HepG2 (cell line): Measurements from ENCODE around the gene SNX3. TPM values are rescaled to one million over a fixed set of nuclear protein-coding genes. Genes with fewer than 3 reads are reported as not detected.

Source experiments
- ATAC-seq: fragments of 200-7000 bp; cut with Tn5 transposase; 3 replicates; pipeline ENCODE4 v1.9.1; 2020; ENCODE audit warnings: mild to moderate bottlenecking, moderate library complexity
- BruUV-seq: library from RNA; stranded (reverse); fragments of 400-500 nt; replicated peaks from 2 replicates; lab custom pipeline; 2021; lab: Mats Ljungman, UMichigan
- CTCF ChIA-PET: fragments of 300-600 bp; formaldehyde crosslinking; extraction: SDS; loops from one replicate; lab custom pipeline; 2021; ENCODE audit warnings: low total read pairs, inconsistent platforms, low intra/inter-chr PET ratio; lab: Yijun Ruan, JAX
- POLR2A ChIA-PET: fragments of 350-600 bp; sonication (Branson Sonifier 250); formaldehyde crosslinking; loops from one replicate; lab custom pipeline; 2020; ENCODE audit warnings: antibody characterized with exemption, inconsistent platforms; lab: Yijun Ruan, JAX
- DNase-seq: peaks from one replicate; pipeline ENCODE4 v3.0.0-alpha.2; 2015; ENCODE audit warnings: low spot score
- FAIRE-seq: peaks from 3 replicates; lab custom pipeline; 2011; peaks lifted over from hg19 to GRCh38; lab: Jason Lieb, UNC
- H2AFZ ChIP-seq: one replicate; pipeline ENCODE4 v1.6.1; 2011; ENCODE audit warnings: low read length, inconsistent platforms
- H3K27ac ChIP-seq: fragments of 300-600 bp; 3 replicates; pipeline ENCODE4 v1.8.0; 2011; ENCODE audit warnings: mixed run types, mild to moderate bottlenecking, mixed read lengths, low read length, inconsistent platforms; ENCODE audit not compliant: insufficient read depth; ENCODE audit errors: extremely low read length
- H3K27me3 ChIP-seq, 2 experiments: fragments of 200-600 bp in 1 of 2; 2 replicates in 1 of 2; 3 replicates in 1 of 2; pipeline versions ENCODE4 v1.6.0 to v1.8.0; 2011; ENCODE audit warnings: low read length in 2 of 2, mild to moderate bottlenecking in 2 of 2, moderate library complexity in 2 of 2, inconsistent platforms in 1 of 2; ENCODE audit not compliant: insufficient read depth in 2 of 2, control insufficient read depth in 1 of 2
- H3K36me3 ChIP-seq, 2 experiments: fragments of 200-600 bp in 1 of 2; replicated peaks in 1 of 2; 2 replicates in 1 of 2; 3 replicates in 1 of 2; pipeline versions ENCODE4 v1.5.1 to v1.8.0; 2011; ENCODE audit warnings: low read length in 2 of 2, inconsistent platforms in 1 of 2; ENCODE audit not compliant: insufficient read depth in 2 of 2, control insufficient read depth in 1 of 2
- H3K4me1 ChIP-seq: 2 replicates; pipeline ENCODE4 v1.5.1; 2012; ENCODE audit warnings: low read length, inconsistent platforms; ENCODE audit not compliant: insufficient read depth
- H3K4me2 ChIP-seq: 2 replicates; pipeline ENCODE4 v1.6.0; 2011; ENCODE audit warnings: low read depth, low read length, inconsistent platforms
- H3K4me3 ChIP-seq, 3 experiments: fragments of 200-600 bp in 1 of 3; sonication (generic), shearing (Covaris generic) in 1 of 3; replicated peaks in 1 of 3; 2 replicates each; pipeline ENCODE4 v1.5.1; 2011 to 2016; ENCODE audit warnings: low read length in 3 of 3, inconsistent platforms in 2 of 3, low read depth in 2 of 3, mild to moderate bottlenecking in 2 of 3, control low read depth in 1 of 3, mixed read lengths in 1 of 3; ENCODE audit not compliant: insufficient read depth in 1 of 3
- H3K79me2 ChIP-seq: one replicate; pipeline ENCODE4 v1.6.1; 2011; ENCODE audit warnings: low read length, inconsistent platforms; ENCODE audit not compliant: insufficient read depth
- H3K9ac ChIP-seq: 2 replicates; pipeline ENCODE4 v1.6.0; 2011; ENCODE audit warnings: mild to moderate bottlenecking, low read depth, low read length, inconsistent platforms; ENCODE audit not compliant: insufficient read depth
- H3K9me3 ChIP-seq: 2 replicates; pipeline ENCODE4 v1.5.1; 2012; ENCODE audit warnings: mild to moderate bottlenecking, low read length
- H4K20me1 ChIP-seq: 2 replicates; pipeline ENCODE4 v1.6.0; 2011; ENCODE audit warnings: inconsistent platforms, mild to moderate bottlenecking, low read length, moderate library complexity; ENCODE audit not compliant: insufficient read depth
- CREB1 ChIP-seq, 2 experiments: fragments of 450-650 bp in 1 of 2; IDR thresholded peaks; 2 replicates each; pipeline ENCODE4 v1.6.1; 2016 to 2017; ENCODE audit warnings: control low read depth in 1 of 2, mild to moderate bottlenecking in 1 of 2, missing compliant biosample characterization in 1 of 2, missing genetic modification characterization in 1 of 2
- IKZF4 ChIP-seq: sonication (generic); formaldehyde crosslinking; IDR thresholded peaks from 2 replicates; pipeline ENCODE4 v1.5.1; 2020; ENCODE audit warnings: borderline replicate concordance, mild to moderate bottlenecking, low read depth, missing genetic modification reagents; ENCODE audit errors: not compliant biosample characterization
- PAX8 ChIP-seq: sonication (generic); formaldehyde crosslinking; IDR thresholded peaks from 2 replicates; pipeline ENCODE4 v1.8.0; 2022; ENCODE audit warnings: mild to moderate bottlenecking, missing genetic modification reagents, borderline replicate concordance
- RFXAP ChIP-seq: sonication (generic); formaldehyde crosslinking; IDR thresholded peaks from 2 replicates; pipeline ENCODE4 v1.4.0; 2020; ENCODE audit warnings: missing genetic modification reagents, borderline replicate concordance
- ZNF615 ChIP-seq: sonication (generic); formaldehyde crosslinking; IDR thresholded peaks from 2 replicates; pipeline ENCODE4 v1.5.0; 2020; ENCODE audit warnings: mild to moderate bottlenecking, missing genetic modification reagents, borderline replicate concordance
- WGBS: methylation state at CpG from one replicate; pipeline ENCODE4 v1.1.6; 2017; ENCODE audit warnings: low lambda C conversion rate; 5-methylcytosine and 5-hydroxymethylcytosine counted together
- in situ Hi-C: cut with HindIII; loops from 2 replicates; pipeline ENCODE4 v1.10.0; 2017; ENCODE audit warnings: low pct_unique_long_range_greater_than_20kb; ENCODE audit not compliant: extremely low pct_ligation_motif_present
- intact Hi-C: fragments of 100-400 bp; cut with micrococcal nuclease; formaldehyde crosslinking; loops from one replicate; pipeline ENCODE4 v1.10.0; 2022; ENCODE audit not compliant: unreplicated experiment
- polyA plus RNA-seq, 8 experiments: library from polyadenylated mRNA; depleted of rRNA in 3 of 8; stranded (reverse) in 7 of 8; unstranded in 1 of 8; fragments of >200 nt; fragmentation: Illumina TruSeq in 4 of 8; extraction: Trizol in 4 of 8; gene quantifications; 2 replicates each; pipeline versions ENCODE4 v1.2.1 to v1.2.3, GENCODE V29; 2011 to 2016; ENCODE audit warnings: low read depth in 4 of 8, missing spikeins in 1 of 8, mixed read lengths in 1 of 8; ENCODE audit not compliant: insufficient read depth in 1 of 8
- total RNA-seq, 5 experiments: library from RNA; depleted of rRNA; stranded (reverse); fragments of >200 nt; fragmentation: Illumina TruSeq; extraction: Trizol; gene quantifications; 2 replicates each; pipeline ENCODE4 v1.2.3, GENCODE V29; 2016; ENCODE audit warnings: low read depth in 1 of 5
- TF ChIP-seq, protein P1 (sequence below): sonication (generic); formaldehyde crosslinking; IDR thresholded peaks from 2 replicates; pipeline ENCODE4 v1.5.0; 2020; ENCODE audit warnings: mild to moderate bottlenecking, missing genetic modification reagents, moderate library complexity
- TF ChIP-seq, protein P2 (sequence below): IDR thresholded peaks from 2 replicates; pipeline ENCODE4 v1.6.1; 2016; ENCODE audit warnings: missing biosample characterization, missing genetic modification reagents, low read depth

SNX3 gene
- total and polyA plus RNA-seq, 2 of the 13 experiments (the other 11 are each of a cell fraction or from before 2014, with no cell fraction given): 84.9 to 226 TPM

DNA sequence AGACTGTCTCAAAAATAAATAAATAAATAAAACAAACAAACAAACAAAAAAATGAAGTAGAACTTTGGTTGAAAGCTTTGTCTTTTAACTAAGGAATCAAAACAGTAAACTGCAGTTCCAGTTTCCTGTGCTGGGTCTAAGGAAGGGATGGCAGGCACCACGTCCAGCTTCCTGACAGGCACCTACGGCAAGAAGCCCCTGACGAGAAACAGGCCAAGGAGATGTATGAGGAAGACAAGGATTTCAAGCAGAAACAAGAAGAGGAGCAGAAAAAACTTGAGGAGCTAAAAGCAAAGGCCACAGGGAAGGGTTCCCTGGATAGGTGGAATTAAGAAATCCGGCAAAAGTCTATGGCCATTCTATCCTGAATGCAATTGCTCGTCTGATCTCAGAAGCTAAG, 8.8 kb downstream of the SNX3 start (continued):
- no peak for TF ChIP-seq ZNF615 (CRISPR knock-in tag)
- TF ChIP-seq, protein P1, sequence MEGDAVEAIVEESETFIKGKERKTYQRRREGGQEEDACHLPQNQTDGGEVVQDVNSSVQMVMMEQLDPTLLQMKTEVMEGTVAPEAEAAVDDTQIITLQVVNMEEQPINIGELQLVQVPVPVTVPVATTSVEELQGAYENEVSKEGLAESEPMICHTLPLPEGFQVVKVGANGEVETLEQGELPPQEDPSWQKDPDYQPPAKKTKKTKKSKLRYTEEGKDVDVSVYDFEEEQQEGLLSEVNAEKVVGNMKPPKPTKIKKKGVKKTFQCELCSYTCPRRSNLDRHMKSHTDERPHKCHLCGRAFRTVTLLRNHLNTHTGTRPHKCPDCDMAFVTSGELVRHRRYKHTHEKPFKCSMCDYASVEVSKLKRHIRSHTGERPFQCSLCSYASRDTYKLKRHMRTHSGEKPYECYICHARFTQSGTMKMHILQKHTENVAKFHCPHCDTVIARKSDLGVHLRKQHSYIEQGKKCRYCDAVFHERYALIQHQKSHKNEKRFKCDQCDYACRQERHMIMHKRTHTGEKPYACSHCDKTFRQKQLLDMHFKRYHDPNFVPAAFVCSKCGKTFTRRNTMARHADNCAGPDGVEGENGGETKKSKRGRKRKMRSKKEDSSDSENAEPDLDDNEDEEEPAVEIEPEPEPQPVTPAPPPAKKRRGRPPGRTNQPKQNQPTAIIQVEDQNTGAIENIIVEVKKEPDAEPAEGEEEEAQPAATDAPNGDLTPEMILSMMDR (CRISPR knock-in tag): no peak
- TF ChIP-seq PAX8 (CRISPR knock-in tag): no peak

DNA sequence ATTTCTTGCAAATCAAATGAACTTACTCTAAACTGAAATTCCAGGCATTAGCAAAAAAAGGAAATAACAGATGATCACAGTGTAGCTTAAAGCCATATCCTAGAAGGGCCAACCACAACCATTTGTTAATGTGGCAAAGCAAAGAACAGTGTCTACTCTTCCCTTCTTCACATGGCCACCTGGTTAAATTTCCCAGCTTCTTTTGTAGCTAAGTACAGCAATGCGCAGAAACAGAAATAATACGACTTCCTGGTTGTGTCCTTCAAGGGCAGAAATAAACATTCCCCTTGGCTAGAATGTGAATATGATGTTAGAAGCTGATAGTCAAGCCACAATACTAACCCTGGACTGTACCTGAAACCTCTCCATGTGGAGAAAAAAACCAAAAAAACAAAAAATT, 9.6 kb downstream of the SNX3 start:
- H3K9ac ChIP-seq: no peak overlapping the region
- POLR2A ChIA-PET: no interaction called here
- DNase-seq: no peak
- no peak for TF ChIP-seq RFXAP (CRISPR knock-in tag)
- TF ChIP-seq, protein P2, sequence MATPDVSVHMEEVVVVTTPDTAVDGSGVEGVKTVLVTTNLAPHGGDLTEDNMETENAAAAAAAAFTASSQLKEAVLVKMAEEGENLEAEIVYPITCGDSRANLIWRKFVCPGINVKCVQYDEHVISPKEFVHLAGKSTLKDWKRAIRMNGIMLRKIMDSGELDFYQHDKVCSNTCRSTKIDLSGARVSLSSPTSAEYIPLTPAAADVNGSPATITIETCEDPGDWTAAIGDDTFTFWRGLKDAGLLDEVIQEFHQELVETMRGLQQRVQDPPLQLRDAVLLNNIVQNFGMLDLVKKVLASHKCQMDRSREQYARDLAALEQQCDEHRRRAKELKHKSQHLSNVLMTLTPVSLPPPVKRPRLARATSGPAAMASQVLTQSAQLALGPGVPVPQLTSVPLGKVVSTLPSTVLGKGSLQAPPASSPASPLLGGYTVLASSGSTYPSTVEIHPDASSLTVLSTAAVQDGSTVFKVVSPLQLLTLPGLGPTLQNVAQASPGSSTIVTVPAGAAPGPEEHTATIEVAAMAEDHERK (CRISPR knock-in tag): no peak
- no peak for TF ChIP-seq CREB1 (IDR thresholded peaks at IDR 0.05)
- no peak for TF ChIP-seq CREB1 (CRISPR knock-in tag; IDR thresholded peaks at IDR 0.05)
- no peak for TF ChIP-seq IKZF4 (CRISPR knock-in tag)
- H4K20me1 ChIP-seq: 0 out of 2 replicates have a peak, but pooled peaks cover 2% of the 10 kb centered on the region
- no peak for ATAC-seq
- H3K9me3 ChIP-seq: no peaks in the 10 kb centered on the region
- no peak for FAIRE-seq
- peaks cover 2 to 12% of the 10 kb centered on the region in 2 experiments; a peak in 3 of 5 replicates for H3K36me3 ChIP-seq
- CTCF ChIA-PET: no interaction called here
- WGBS: 97% methylated on average over 2 of the region's 2 CpGs
- H3K4me2 ChIP-seq: no peak overlapping the region
- H3K27me3 ChIP-seq: no peaks in the 10 kb centered on the region
- no peak overlapping the region for H3K27ac ChIP-seq
- in situ Hi-C loops: no loop called here
- no peak overlapping the region for H3K4me3 ChIP-seq
- peaks cover 72% of the 10 kb centered on the region for H3K79me2 ChIP-seq
- no TSS peak for BruUV-seq
- intact Hi-C loops: no loop called here
- H2AFZ ChIP-seq: no peak overlapping the region
- H3K4me1 ChIP-seq: peaks cover 21% of the 10 kb centered on the region; the same call in 1 of the 2 replicates
